Measurements from ENCODE around the gene AKNA.

AKNA gene

DNA sequence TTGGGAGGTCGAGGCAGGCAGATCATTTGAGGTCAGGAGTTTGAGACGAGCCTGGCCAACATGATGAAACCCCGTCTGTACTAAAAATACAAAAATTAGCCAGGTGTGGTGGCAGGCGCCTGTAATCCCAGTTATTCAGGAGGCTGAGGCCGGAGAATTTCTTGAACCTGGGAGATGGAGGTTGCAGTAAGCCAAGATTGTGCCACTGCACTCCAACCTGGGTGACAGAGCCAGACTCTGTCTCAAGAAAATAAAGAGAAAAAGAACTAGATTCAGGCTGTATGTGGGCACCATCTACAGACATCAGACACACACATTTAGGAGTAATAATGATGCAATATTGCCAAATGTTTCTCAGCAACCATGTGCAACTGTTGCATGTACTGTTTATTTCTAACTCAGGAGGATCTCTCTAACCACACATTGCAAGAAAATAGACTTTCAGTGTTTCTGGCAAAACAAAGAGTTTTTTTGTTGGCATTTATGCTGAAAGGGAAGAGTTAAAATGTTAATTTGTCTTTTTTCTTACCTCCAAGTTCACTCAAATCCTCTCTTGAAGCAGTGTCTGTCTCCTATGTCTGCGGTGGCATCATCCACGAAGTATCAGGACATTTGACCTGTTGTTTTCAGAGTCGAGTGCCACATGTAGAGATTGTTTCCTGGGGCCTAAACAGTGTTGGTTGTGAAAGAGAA lies 70.0 kb downstream of the AKNA start:
- Histone ChIP-seq H3K4me3 (ENCODE audit: extremely low read depth, insufficient read depth, low read length, poor library complexity, severe bottlenecking) (no peak overlapping the region), H3K9me3 (ENCODE audit: control insufficient read depth, low read length) (no peaks in the 10 kb centered on the region), H3K27ac (ENCODE audit: low read depth, low read length, severe bottlenecking) (no peak overlapping the region), H3K36me3 (ENCODE audit: control insufficient read depth, insufficient read depth, low read length) (no peaks in the 10 kb centered on the region), H3K4me1 (ENCODE audit: control insufficient read depth, insufficient read depth, low read length, poor library complexity, severe bottlenecking) (no peaks in the 10 kb centered on the region)
- 85 to 90% methylated on average over 6 to 8 of the region's 8 CpGs for WGBS, 2 experiments (ENCODE audit: insufficient coverage in 2 of 2)

DNA sequence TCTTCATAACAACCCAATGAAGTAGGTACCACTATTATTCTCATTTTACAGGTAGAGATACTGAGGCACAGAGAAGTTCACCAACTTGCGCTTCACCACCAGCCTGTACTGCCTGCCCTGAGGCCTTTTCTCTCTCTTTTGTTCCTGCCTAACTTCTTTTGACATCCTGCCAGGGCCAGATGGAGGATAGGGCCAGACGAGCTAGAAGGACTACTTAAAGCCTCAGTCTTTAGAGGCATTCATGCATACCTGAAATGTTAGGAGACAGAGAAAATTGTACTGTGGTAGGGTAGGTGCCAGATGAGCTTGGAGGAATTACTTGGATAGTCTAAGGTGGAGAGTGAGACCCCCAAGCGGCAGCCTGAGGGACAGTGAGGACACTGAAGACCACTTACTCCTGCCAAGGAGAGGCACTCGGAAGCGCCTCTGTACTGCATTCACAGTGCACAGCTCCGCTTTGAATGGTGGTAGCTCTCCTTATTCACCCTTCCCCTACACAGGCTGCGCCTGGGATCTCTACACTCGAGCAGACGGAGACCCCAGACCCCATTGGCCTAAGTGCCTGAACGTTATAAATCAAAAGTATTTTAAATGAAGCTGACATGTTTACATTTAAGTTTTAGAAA lies 71.1 kb downstream of the AKNA start:
- Histone ChIP-seq H3K4me3 (ENCODE audit: extremely low read depth, insufficient read depth, low read length, poor library complexity, severe bottlenecking) (no peak overlapping the region), H3K4me1 (ENCODE audit: control insufficient read depth, insufficient read depth, low read length, poor library complexity, severe bottlenecking) (no peaks in the 10 kb centered on the region), H3K27ac (ENCODE audit: low read depth, low read length, severe bottlenecking) (no peak overlapping the region), H3K9me3 (ENCODE audit: control insufficient read depth, low read length) (no peaks in the 10 kb centered on the region), H3K36me3 (ENCODE audit: control insufficient read depth, insufficient read depth, low read length) (peaks cover 3% of the 10 kb centered on the region)
- 87 to 88% methylated on average over 6 of the region's 10 CpGs for WGBS, 2 experiments (ENCODE audit: insufficient coverage in 2 of 2)

DNA sequence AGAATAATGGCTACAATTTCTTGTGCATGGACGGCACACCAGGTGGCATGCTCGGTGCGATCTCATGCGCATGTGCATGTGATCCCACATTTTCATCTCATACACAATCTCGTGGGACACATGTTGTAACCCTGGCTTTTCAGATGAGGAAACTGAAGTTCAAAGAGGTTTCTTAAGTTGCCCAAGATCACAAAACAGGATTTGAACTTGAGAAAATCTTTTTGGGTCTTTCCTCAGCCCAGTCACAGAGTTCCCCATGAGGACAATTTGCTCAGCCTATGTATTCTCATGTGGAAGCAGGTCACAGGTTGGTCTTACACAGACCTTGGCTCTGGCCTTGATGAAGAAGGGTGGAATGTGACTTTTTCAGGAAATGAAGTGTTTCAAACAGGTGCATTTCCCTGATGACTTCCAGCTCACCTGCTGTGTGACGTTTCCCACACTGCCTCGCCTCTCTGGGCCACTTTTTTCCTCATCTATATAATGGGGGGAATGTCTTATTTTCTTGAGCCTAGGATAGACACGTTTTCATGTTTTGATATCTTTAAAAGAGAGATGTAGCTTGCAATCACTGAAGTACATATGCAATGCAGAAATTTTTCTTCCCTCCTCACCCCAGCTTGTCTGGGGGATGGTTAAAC lies 71.9 kb downstream of the AKNA start:
- Histone ChIP-seq H3K9me3 (ENCODE audit: control insufficient read depth, low read length) (no peaks in the 10 kb centered on the region), H3K4me3 (ENCODE audit: extremely low read depth, insufficient read depth, low read length, poor library complexity, severe bottlenecking) (no peak overlapping the region), H3K36me3 (ENCODE audit: control insufficient read depth, insufficient read depth, low read length) (peaks cover 7% of the 10 kb centered on the region), H3K4me1 (ENCODE audit: control insufficient read depth, insufficient read depth, low read length, poor library complexity, severe bottlenecking) (no peaks in the 10 kb centered on the region), H3K27ac (ENCODE audit: low read depth, low read length, severe bottlenecking) (no peak overlapping the region)
- WGBS, 2 experiments (ENCODE audit: insufficient coverage in 2 of 2) = 85 to 92% methylated on average over 4 to 5 of the region's 8 CpGs

DNA sequence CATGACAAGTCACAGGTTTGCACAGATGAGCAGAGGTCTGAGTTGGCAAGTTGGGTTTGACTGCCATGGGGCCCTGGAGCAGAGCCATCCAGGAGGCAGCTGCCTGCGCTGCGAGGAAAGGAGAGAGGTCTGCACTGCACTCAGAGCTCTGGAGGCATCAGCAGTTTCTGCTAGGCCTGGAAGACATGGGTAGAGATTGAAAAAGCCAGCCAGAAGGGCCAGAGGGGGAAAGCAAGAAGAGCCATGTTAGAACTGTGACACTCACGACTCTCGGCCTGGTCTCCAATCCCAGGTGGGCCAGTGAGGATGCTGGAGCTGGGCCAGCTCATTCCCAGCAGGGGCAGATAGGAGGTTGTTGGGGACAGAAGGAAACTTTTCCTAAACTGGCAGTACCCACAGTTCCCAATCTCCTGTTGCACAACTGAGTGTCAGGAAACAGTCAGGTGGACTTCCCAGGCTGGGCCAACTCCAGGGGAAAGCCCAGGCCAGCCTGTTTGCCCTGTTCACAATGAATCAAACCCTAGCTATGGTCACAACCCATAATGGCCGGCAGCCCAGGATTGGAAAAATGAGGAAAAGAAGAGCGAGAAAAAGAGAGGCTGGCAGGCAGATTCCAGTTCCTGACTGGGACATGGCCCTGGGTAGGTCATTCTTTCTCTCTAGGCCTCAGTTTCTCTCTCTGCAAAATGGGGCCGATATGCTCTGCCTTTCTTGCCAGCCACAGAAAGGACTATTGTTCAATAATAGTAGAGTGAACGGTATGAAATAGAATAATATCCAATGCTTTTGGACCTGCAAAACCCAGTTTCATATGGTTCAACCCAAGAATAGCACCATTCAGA lies 72.7 kb downstream of the AKNA start:
- H3K27ac ChIP-seq (ENCODE audit: low read depth, low read length, severe bottlenecking) = no peak overlapping the region
- H3K4me1 ChIP-seq (ENCODE audit: control insufficient read depth, insufficient read depth, low read length, poor library complexity, severe bottlenecking) = no peaks in the 10 kb centered on the region
- H3K4me3 ChIP-seq (ENCODE audit: extremely low read depth, insufficient read depth, low read length, poor library complexity, severe bottlenecking) = no peak overlapping the region
- peaks cover 14% of the 10 kb centered on the region for H3K36me3 ChIP-seq (ENCODE audit: control insufficient read depth, insufficient read depth, low read length)
- 91 to 94% methylated on average over 6 to 8 of the region's 8 CpGs for WGBS, 2 experiments (ENCODE audit: insufficient coverage in 2 of 2)
- no peaks in the 10 kb centered on the region for H3K9me3 ChIP-seq (ENCODE audit: control insufficient read depth, low read length)

DNA sequence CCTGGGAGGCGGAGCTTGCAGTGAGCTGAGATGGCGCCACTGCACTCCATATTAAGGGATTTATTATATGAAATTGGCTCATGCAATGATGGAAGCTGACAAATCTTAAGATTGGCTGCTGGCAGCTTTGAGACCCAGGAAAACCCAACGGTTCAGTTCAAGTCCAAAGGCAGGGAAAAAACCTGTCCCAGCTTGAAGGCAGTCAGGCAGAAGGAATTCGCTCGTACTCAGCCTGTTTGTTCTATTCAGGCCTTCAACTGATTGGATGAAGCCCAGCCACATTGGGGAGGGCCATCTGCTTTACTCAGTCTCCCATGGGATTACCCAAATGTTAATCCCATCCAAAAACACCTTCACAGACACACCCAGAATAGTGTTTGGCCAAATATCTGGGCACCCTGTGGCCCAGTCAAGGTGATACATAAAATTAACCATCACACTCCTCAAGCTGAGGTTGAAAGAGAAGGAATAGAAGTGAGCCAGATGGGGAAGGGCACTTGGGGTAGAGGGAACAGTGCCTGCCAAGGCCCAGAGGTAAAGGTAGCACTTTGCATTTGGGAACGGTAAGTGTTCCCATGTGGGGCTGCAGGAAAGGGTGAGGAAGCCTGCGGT lies 73.4 kb downstream of the AKNA start:
- 83 to 89% methylated on average over 6 to 7 of the region's 7 CpGs for WGBS, 2 experiments (ENCODE audit: insufficient coverage in 2 of 2)
- Histone ChIP-seq H3K36me3 (ENCODE audit: control insufficient read depth, insufficient read depth, low read length) (peaks cover 21% of the 10 kb centered on the region), H3K4me3 (ENCODE audit: extremely low read depth, insufficient read depth, low read length, poor library complexity, severe bottlenecking) (no peak overlapping the region), H3K9me3 (ENCODE audit: control insufficient read depth, low read length) (no peaks in the 10 kb centered on the region), H3K27ac (ENCODE audit: low read depth, low read length, severe bottlenecking) (no peak overlapping the region), H3K4me1 (ENCODE audit: control insufficient read depth, insufficient read depth, low read length, poor library complexity, severe bottlenecking) (no peaks in the 10 kb centered on the region)

DNA sequence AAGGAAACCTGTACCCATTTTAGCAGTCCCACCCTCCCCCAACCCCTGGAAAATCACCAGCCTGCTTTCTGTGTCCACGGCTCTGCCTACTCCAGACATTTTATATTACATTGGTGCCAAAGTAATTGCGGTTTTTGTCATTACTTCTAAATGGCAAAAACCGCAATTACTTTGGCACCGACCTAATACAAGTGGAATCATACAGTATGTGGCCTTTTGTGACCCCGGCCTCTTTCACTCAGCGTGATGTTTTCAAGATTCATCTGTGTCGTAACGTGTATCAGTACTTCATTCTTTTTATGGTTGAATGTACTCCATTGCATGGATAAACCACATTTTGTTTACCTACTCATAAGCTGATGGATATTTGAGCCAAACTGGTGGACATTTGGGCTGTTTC lies 74.6 kb downstream of the AKNA start:
- H3K4me1 ChIP-seq (ENCODE audit: control insufficient read depth, insufficient read depth, low read length, poor library complexity, severe bottlenecking) = no peaks in the 10 kb centered on the region
- 90 to 98% methylated on average over 6 to 7 of the region's 8 CpGs for WGBS, 2 experiments (ENCODE audit: insufficient coverage in 2 of 2)
- H3K9me3 ChIP-seq (ENCODE audit: control insufficient read depth, low read length) = no peaks in the 10 kb centered on the region
- no peak overlapping the region for H3K4me3 ChIP-seq (ENCODE audit: extremely low read depth, insufficient read depth, low read length, poor library complexity, severe bottlenecking)
- peaks cover 32% of the 10 kb centered on the region for H3K36me3 ChIP-seq (ENCODE audit: control insufficient read depth, insufficient read depth, low read length)
- no peak overlapping the region for H3K27ac ChIP-seq (ENCODE audit: low read depth, low read length, severe bottlenecking)

DNA sequence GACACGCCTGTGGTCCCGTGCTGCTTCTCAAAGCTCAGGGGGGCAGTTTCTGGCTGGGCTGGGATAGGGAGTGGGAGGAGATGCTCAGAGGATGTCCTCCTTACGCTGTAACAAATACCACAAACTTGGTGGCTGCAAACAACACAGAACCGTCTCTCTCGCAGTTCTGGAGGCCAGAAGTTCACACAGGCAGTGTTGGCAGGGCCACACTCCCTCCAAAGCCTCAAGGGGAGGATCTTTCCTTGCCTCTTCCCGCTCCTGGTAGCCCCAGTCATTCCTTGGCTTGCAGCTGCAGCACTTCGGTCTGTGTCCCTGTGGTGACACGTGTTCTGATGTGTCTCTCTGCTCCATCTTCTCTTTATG lies 75.3 kb downstream of the AKNA start:
- Histone ChIP-seq H3K36me3 (ENCODE audit: control insufficient read depth, insufficient read depth, low read length) (peaks cover 39% of the 10 kb centered on the region), H3K4me1 (ENCODE audit: control insufficient read depth, insufficient read depth, low read length, poor library complexity, severe bottlenecking) (no peaks in the 10 kb centered on the region), H3K9me3 (ENCODE audit: control insufficient read depth, low read length) (no peaks in the 10 kb centered on the region), H3K27ac (ENCODE audit: low read depth, low read length, severe bottlenecking) (no peak overlapping the region), H3K4me3 (ENCODE audit: extremely low read depth, insufficient read depth, low read length, poor library complexity, severe bottlenecking) (no peak overlapping the region)
- 87 to 95% methylated on average over 6 to 8 of the region's 8 CpGs for WGBS, 2 experiments (ENCODE audit: insufficient coverage in 2 of 2)

DNA sequence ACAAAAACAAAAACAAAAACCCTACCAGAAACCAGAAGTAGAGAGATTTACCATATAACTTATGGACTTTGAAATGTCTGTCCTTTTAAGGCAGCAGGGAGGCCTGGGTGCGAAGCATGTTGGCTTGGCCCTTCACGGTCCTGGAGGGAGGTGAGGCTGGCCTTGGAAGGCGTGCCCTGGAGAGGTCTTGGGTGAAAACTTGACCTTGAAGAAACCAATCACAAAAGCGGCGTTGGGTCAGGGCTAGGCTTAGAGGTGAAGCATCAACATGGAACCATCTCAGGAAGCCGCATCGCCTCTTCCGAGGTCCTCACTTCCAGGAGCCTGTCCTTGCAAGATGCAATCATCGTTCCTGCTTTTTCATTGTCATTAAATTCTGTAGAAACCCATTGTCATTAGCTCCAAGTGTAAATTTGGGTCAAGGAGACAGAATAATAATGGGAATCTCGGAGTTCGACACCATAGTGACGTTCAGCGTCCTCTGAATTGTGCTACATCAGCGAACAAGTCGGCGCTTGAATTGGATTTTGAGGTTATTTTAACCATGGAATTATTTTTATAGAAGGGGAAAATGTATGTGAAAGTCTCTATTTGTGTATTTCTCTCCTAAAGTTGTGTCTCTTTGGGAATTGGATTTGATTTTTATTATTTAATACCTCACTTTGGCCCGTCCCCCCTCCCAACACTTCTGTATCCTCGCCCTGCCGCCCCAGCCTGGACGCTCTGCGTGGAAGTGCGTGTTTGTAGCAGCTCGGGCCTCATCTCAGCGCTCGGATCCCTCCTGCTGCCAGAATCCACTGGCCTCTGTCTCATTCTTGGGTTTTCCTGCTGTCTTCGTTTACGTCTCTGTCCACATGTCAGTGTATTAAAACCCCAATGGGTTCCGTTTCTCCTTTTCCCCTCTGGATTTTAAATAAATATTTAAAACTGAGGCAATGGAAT lies 75.9 kb downstream of the AKNA start:
- Histone ChIP-seq H3K9me3 (ENCODE audit: control insufficient read depth, low read length) (no peaks in the 10 kb centered on the region), H3K27ac (ENCODE audit: low read depth, low read length, severe bottlenecking) (no peak overlapping the region), H3K4me1 (ENCODE audit: control insufficient read depth, insufficient read depth, low read length, poor library complexity, severe bottlenecking) (no peaks in the 10 kb centered on the region), H3K4me3 (ENCODE audit: extremely low read depth, insufficient read depth, low read length, poor library complexity, severe bottlenecking) (no peak overlapping the region), H3K36me3 (ENCODE audit: control insufficient read depth, insufficient read depth, low read length) (peaks cover 45% of the 10 kb centered on the region)
- 95 to 96% methylated on average over 24 to 26 of the region's 28 CpGs for WGBS, 2 experiments (ENCODE audit: insufficient coverage in 2 of 2)

DNA sequence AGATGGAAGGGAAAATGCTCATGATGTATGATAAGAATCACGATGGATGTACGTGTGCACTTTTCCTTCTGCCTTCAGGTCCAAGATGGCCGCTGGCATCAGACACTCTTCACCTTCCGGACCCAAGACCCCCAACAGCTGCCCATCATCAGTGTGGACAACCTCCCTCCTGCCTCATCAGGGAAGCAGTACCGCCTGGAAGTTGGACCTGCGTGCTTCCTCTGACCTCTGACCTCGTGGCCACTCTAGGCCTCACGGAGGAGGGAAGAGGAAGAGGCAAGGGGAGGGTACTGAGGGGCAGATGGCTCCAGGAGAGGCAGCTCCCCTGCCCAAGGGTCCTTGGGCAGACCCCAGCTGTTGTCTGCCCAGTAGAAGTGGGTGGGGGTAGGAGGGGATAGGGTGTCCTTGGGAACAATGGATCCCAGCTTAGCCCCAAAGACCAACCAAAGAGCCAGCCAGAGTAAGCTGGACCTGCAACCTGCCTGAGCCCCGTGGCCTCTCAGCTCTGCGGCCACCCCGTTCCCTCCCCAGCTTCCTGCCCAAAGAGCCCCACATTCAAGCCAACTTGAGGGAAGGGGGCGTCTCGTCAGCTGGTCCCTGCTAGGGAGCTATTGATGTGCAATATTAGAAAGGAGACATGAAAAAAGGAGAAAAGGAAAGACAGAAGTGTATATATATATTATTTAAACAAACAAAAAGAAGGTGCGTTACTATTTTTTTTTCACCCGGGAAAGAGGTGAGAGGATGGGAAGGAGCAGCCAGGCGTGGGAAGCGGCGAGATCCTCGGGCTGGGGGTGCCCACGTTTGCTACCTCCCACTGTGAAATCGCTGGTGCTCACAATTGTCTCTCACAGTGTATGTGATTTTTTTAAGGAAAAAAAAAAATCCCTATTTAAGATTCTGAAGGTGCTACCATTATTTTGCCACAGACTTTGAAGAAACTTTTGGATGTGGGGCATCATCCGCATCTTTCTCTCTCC lies 77.0 kb downstream of the AKNA start:
- Histone ChIP-seq H3K36me3 (ENCODE audit: control insufficient read depth, insufficient read depth, low read length) (peaks cover 55% of the 10 kb centered on the region), H3K9me3 (ENCODE audit: control insufficient read depth, low read length) (no peaks in the 10 kb centered on the region), H3K4me1 (ENCODE audit: control insufficient read depth, insufficient read depth, low read length, poor library complexity, severe bottlenecking) (no peaks in the 10 kb centered on the region), H3K27ac (ENCODE audit: low read depth, low read length, severe bottlenecking) (no peak overlapping the region), H3K4me3 (ENCODE audit: extremely low read depth, insufficient read depth, low read length, poor library complexity, severe bottlenecking) (no peak overlapping the region)
- 93 to 98% methylated on average over 12 of the region's 22 CpGs for WGBS, 2 experiments (ENCODE audit: insufficient coverage in 2 of 2)

Data from mesodermal cell (in vitro differentiated cells).